ENCODE measurements around the gene PIGS. TPM values are rescaled to one million over a fixed set of nuclear protein-coding genes. Genes with fewer than 3 reads are reported as not detected.
"Not testable (repeated sequence)": the region's sequence is repeated elsewhere in the genome, so short reads cannot be mapped to it uniquely, and the experiment has no call there.

Gene PIGS
- total RNA-seq, 1 donor from 2014 or later = 12.8 TPM

DNA sequence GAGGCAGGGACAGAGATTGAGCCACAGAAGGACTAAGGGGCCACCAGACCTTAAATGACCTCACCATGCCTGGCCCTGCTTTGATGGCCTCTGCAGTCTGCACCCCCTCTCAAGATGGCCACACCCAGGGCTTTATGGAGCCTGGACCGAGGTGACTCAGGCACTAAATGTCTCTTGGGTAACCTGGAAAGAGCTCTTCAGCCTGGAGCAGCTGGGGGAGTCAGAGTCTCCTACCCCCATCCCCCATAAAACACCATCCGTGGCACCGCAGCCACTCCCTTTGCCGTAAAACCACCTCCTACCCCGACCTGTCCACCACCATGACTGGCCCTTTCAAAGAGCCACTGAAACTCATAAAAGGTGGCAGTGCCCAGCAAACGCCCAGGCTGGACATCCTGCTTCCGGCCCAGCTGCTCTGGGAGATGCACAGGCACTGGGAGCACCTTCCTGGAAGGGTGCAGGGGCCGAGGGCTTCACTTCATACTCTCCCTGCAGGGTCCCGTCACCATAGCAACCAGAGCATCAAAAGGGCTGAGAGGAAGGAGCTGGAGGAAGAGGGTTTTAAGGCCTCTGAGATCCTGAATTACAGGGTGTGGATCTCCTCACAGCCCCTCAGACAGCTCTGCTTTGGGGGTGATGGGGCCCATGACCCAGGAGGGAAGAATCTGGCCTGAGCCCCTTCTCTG, 42.9 kb downstream of the PIGS start:
- DNase-seq = no peak

DNA sequence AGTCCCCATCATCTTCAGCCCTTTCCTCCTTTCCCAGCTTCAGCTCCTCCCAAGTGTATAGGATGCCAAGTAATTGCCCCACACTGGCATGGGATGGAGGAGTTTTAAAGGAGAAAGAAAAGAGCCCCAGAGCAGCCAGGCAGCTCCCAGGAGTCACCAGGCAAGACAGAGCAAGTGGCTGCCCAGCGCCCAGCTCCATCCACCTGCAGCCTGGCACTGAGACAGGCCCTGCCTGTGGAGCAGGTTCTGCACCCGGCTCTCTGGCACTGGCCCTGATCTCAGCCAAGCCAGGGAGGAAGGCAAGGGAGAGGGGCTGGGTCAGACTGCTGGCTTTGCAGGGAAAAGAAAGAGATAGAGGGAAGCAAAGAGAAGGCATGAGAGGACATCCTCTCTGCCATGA, 43.5 kb downstream of the PIGS start:
- DNase-seq = no peak

DNA sequence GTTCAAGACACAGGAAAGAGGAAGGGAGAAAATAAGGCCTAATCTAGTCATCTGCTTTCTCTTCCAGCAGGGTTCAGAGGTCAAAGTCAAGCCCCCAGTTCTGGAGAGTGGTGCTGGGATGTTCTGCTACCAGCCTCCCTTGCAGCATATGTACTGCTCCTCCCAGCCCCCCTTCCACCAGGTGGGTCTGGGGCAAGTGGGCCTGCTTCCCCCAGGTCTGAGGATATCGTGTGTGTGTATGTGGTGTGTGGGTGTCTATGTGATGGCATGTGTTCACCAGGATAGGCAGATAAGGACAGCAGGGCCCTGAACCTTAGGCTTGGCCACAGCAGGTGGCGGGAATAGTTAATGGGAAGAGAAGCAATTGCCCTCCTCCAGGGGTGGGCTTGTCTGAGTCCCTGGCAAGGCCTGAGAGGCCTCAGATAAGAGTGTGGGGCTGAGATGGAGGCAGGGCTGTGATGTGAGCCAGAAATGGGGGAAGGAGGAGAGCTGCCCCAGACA, 44.1 kb downstream of the PIGS start:
- DNase-seq = no peak

DNA sequence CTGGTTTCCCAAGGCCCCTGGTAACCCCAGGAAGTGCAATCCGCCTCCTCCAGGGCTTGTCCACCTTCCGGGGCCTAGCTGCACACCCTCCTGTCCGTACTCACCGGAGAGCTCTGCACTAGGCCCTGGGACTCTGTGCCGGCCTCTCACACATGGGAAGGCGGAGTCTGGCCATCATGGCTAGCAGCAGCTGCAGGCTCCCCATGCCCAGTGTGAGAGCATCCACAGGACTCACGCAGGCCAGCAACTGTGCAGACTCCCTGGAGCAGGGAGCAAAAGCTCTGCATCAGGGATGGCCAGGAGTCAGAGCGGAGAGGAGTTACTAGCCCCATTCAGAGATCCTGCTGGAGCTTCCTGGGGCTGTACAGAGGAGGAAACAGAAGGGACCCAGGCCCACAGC, 44.9 kb downstream of the PIGS start:
- DNase-seq = no peak

GRCh38 chr17:28524476-28525424, 46.6 kb downstream of the PIGS start:
- no peak for DNase-seq

- DNase-seq = no peak
Observed at GRCh38 chr17:28523876-28524275, 47.4 kb downstream of the PIGS start.

DNA sequence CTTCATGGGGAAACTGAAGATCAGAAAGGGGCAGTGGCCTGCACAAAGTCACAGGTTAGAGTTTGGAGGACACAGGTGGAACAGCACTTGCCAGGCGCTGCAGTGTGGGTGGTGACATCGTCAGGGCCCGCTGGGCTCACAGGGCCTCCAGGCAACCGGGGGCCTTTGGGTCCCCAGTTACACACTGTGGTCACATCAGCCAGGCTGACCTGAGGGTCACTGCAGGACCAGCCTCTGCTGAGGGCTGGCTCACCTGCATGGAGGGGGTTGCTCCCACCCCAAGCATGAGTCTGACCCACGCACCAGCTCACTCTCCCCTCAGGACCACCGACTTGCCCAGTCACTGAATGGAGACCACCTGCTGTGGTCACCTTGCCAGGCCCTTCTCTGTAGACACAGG, 48.1 kb downstream of the PIGS start:
- no peak for DNase-seq

DNA sequence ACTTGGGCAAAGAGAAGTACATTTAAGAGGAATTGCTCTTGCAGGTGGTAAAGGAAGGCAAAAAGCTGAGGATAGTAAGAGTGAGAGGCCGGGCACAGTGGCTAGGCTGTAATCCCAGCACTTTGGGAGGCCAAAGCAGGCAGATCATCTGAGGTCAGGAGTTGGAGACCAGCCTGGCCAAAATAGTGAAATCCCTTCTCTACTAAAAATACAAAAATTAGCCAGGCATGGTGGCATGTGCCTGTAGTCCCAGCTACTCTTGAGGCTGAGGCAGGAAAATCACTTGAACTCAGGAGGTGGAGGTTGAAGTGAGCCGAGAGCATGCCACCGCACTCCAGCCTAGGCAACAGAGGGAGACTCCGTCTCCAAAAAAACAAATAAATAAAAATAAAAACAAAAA, 49.0 kb downstream of the PIGS start:
- not testable (repeated sequence) for DNase-seq

- no peak for DNase-seq
Observed at GRCh38 chr17:28521311-28522085, 49.8 kb downstream of the PIGS start.

GRCh38 chr17:28520687-28521086, 50.6 kb downstream of the PIGS start:
- DNase-seq = no peak

- DNase-seq = no peak
Observed at GRCh38 chr17:28519236-28519635, 52.1 kb downstream of the PIGS start.

- no peak for DNase-seq
Observed at GRCh38 chr17:28518578-28518977, 52.7 kb downstream of the PIGS start.

- DNase-seq = no peak
Observed at GRCh38 chr17:28518132-28518531, 53.2 kb downstream of the PIGS start.

DNA sequence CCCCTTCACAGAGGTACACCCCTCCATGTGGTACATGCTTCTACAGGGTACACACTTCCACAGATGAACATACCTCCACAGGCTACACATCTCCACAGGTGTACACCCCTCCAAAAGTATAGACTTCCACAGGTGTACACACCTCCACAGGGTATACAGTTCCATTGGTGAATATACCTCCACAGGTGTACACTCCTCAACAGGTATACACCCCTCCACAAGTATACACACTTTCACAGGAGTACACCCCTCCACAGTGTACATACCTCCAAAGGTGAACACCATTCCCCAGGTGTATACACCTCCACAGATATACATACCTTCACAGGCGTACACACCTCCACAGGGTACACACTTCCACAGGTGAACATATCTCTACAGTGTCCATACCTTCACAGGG, 55.8 kb downstream of the PIGS start:
- no peak for DNase-seq

DNA sequence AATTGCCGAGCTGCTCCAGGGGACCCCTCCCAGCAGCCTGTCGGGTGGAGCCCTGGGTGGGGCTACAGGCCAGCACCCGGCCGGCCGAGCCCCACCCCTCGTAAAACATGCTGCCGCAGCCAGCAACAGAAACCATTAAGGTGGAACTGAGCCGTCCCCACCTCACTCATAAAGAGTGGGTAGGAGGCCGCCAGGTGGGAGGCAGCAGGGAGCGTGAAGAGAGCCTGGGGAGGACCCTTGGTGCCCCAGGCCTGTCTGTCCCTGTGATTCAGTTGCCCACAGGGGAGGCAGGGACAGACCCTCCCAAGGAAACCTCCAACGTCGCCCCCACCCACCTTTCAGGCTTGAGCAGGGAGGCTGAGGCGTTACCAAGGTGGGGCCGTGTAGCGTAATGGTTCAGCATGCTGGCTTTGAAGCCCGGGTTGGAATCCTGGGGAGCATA, 56.7 kb downstream of the PIGS start:
- DNase-seq = no peak

DNA sequence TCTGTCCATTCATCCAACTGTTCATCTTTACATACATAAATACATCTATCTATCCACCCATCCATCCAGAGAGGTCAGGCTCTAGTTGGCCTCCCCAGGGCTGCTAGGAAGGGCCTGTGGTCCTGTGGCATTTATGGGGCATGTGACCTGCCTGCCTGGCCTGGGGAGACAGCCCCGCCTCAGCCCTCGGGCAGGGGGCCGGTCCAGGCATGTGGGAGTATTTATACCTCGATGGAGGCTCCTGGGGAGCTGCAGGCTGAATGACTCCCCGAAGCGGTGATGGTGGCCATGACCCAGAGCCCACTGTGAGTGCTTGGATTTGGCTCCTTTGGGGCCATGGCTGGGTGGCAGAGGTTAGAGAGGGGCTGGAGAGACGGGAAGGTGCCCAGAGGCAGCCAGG, 57.8 kb downstream of the PIGS start:
- no peak for DNase-seq

GRCh38 chr17:28511858-28512461, 59.4 kb downstream of the PIGS start:
- DNase-seq = no peak

GRCh38 chr17:28509789-28510188, 61.5 kb downstream of the PIGS start:
- DNase-seq = no peak

- no peak for DNase-seq
Observed at GRCh38 chr17:28508211-28508724, 63.1 kb downstream of the PIGS start.

- no peak for DNase-seq
Observed at GRCh38 chr17:28507567-28508203, 63.6 kb downstream of the PIGS start.

- DNase-seq = no peak
Observed at GRCh38 chr17:28506763-28507487, 64.4 kb downstream of the PIGS start.

All from occipital lobe (tissue), 2 donors.